ENCODE measurements around the gene TMEM143. TPM values are rescaled to one million over a fixed set of nuclear protein-coding genes. Genes with fewer than 3 reads are reported as not detected.
"Not testable (repeated sequence)": the region's sequence is repeated elsewhere in the genome, so short reads cannot be mapped to it uniquely, and the experiment has no call there.

Gene TMEM143
- total and polyA plus RNA-seq, 10 of the 15 experiments (the other 5 are each of a cell fraction or from before 2014, with no cell fraction given) = 1.5 to 19.5 (median 10.1) TPM

- RAD21 ChIA-PET (ENCODE audit: unreplicated experiment) = no interaction called here
- Histone ChIP-seq H3K9ac (ENCODE audit: control insufficient read depth, insufficient read depth, low read length) (no peak overlapping the region), H3K36me3 (ENCODE audit: control insufficient read depth in 2 of 2, insufficient read depth in 2 of 2, low read length in 1 of 2) (no peaks in the 10 kb centered on the region), H3K79me2 (ENCODE audit: control insufficient read depth, insufficient read depth, low read length) (no peaks in the 10 kb centered on the region), H3K9me3 (replicated peaks; ENCODE audit: control insufficient read depth, insufficient read depth, low read length) (no peaks in the 10 kb centered on the region), H3K4me3 (no peak overlapping the region), H3K4me2 (ENCODE audit: control insufficient read depth, insufficient read depth) (no peak overlapping the region), H3K27me3 (replicated peaks in 1 of 2; ENCODE audit: control insufficient read depth in 2 of 2, insufficient read depth in 2 of 2, low read length in 1 of 2) (no peaks in the 10 kb centered on the region), H3K27ac (ENCODE audit: control insufficient read depth, insufficient read depth) (no peak overlapping the region), H2AFZ (ENCODE audit: control insufficient read depth, low read depth, low read length) (no peak overlapping the region), H3K4me1 (ENCODE audit: control insufficient read depth, insufficient read depth, low read length) (no peaks in the 10 kb centered on the region), H4K20me1 (ENCODE audit: control insufficient read depth, insufficient read depth) (no peaks in the 10 kb centered on the region)
- DNase-seq (ENCODE audit: low read depth, low spot score) (no peak), ATAC-seq (no peak), FAIRE-seq (no peak)
- CTCF ChIA-PET = no interaction called here
- intact Hi-C loops (cut with micrococcal nuclease; ENCODE audit: unreplicated experiment) = no loop called here
- TF ChIP-seq NFYB (IDR thresholded peaks at IDR 0.05; ENCODE audit: insufficient read depth, low read depth, low read length) (no peak), ZNF384 (IDR thresholded peaks at IDR 0.05; ENCODE audit: borderline replicate concordance, low read depth, low read length) (no peak), FOXK2 (IDR thresholded peaks at IDR 0.05) (no peak), CTCF (IDR thresholded peaks at IDR 0.05 in 2 of 3, conservative IDR thresholded peaks at IDR 0.05 in 1 of 3; ENCODE audit: control insufficient read depth in 2 of 3, extremely low read depth in 1 of 3, insufficient read depth in 1 of 3, low read depth in 3 of 3, low read length in 3 of 3) (no peak), E2F4 (IDR thresholded peaks at IDR 0.05; ENCODE audit: low read depth, low read length) (no peak), ETV6 (conservative IDR thresholded peaks at IDR 0.05 in 1 of 2, IDR thresholded peaks at IDR 0.05 in 1 of 2; ENCODE audit: borderline replicate concordance in 1 of 2, low read depth in 1 of 2) (no peak), TARDBP (IDR thresholded peaks at IDR 0.05; ENCODE audit: borderline replicate concordance) (no peak), FOS (IDR thresholded peaks at IDR 0.05; ENCODE audit: borderline replicate concordance, extremely low read depth, insufficient read length) (no peak), SMAD1 (IDR thresholded peaks at IDR 0.05; ENCODE audit: low read depth, partially characterized antibody) (no peak), MYB (IDR thresholded peaks at IDR 0.05; ENCODE audit: borderline replicate concordance, low read depth, low read length) (no peak)
- TF ChIP-seq, protein P1, sequence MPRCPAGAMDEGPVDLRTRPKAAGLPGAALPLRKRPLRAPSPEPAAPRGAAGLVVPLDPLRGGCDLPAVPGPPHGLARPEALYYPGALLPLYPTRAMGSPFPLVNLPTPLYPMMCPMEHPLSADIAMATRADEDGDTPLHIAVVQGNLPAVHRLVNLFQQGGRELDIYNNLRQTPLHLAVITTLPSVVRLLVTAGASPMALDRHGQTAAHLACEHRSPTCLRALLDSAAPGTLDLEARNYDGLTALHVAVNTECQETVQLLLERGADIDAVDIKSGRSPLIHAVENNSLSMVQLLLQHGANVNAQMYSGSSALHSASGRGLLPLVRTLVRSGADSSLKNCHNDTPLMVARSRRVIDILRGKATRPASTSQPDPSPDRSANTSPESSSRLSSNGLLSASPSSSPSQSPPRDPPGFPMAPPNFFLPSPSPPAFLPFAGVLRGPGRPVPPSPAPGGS (IDR thresholded peaks at IDR 0.05; ENCODE audit: borderline replicate concordance, insufficient read depth, low read depth, low read length, poor library complexity, severe bottlenecking) = no peak
- POLR2A ChIA-PET = no interaction called here
- BruUV-seq (replicated peaks) = no TSS peak
- 73% methylated on average over 7 of the region's 7 CpGs for WGBS (ENCODE audit: insufficient coverage, insufficient replicate concordance, low lambda C conversion rate, missing lambda C conversion rate)
- SMC1A ChIA-PET (ENCODE audit: uncharacterized antibody, unreplicated experiment) = interaction anchor here (1.6 kb wide), 1 partner anchor 24 kb away, joined by 4 read pairs; no protein-coding TSS in a partner anchor
- in situ Hi-C loops (cut with MboI) = no loop called here
Measured at GRCh38 chr19:48310227-48310626, 53.5 kb downstream of the TMEM143 start.

- H3K27me3 ChIP-seq (replicated peaks in 1 of 2; ENCODE audit: control insufficient read depth in 2 of 2, insufficient read depth in 2 of 2, low read length in 1 of 2); H3K4me3 ChIP-seq; BruUV-seq (replicated peaks); H3K36me3 ChIP-seq (ENCODE audit: control insufficient read depth in 2 of 2, insufficient read depth in 2 of 2, low read length in 1 of 2); intact Hi-C loops (cut with micrococcal nuclease; ENCODE audit: unreplicated experiment); H3K79me2 ChIP-seq (ENCODE audit: control insufficient read depth, insufficient read depth, low read length); ATAC-seq; in situ Hi-C loops (cut with MboI); H3K9me3 ChIP-seq (replicated peaks; ENCODE audit: control insufficient read depth, insufficient read depth, low read length); RAD21 ChIA-PET (ENCODE audit: unreplicated experiment); H4K20me1 ChIP-seq (ENCODE audit: control insufficient read depth, insufficient read depth); H2AFZ ChIP-seq (ENCODE audit: control insufficient read depth, low read depth, low read length); FAIRE-seq; H3K4me2 ChIP-seq (ENCODE audit: control insufficient read depth, insufficient read depth); H3K9ac ChIP-seq (ENCODE audit: control insufficient read depth, insufficient read depth, low read length); H3K4me1 ChIP-seq (ENCODE audit: control insufficient read depth, insufficient read depth, low read length); H3K27ac ChIP-seq (ENCODE audit: control insufficient read depth, insufficient read depth); DNase-seq (ENCODE audit: low read depth, low spot score): not testable (repeated sequence)
- WGBS (ENCODE audit: insufficient coverage, insufficient replicate concordance, low lambda C conversion rate, missing lambda C conversion rate) = 68% methylated on average over 4 of the region's 5 CpGs
- CTCF ChIA-PET = interaction anchor here (1.0 to 2.0 kb wide), 3 partner anchors 10 to 43 kb away, joined by 3 to 4 read pairs (median 3); no protein-coding TSS in a partner anchor
- SMC1A ChIA-PET (ENCODE audit: uncharacterized antibody, unreplicated experiment) = interaction anchor here (1.6 kb wide), 1 partner anchor 24 kb away, joined by 4 read pairs; no protein-coding TSS in a partner anchor
- POLR2A ChIA-PET = interaction anchor here (0.5 kb wide), 1 partner anchor 317 kb away, joined by 4 read pairs; no protein-coding TSS in a partner anchor
Measured at GRCh38 chr19:48309731-48310130, 54.0 kb downstream of the TMEM143 start.

All from GM12878 (cell line).